Measurements from ENCODE around the gene GLI3.

DNA sequence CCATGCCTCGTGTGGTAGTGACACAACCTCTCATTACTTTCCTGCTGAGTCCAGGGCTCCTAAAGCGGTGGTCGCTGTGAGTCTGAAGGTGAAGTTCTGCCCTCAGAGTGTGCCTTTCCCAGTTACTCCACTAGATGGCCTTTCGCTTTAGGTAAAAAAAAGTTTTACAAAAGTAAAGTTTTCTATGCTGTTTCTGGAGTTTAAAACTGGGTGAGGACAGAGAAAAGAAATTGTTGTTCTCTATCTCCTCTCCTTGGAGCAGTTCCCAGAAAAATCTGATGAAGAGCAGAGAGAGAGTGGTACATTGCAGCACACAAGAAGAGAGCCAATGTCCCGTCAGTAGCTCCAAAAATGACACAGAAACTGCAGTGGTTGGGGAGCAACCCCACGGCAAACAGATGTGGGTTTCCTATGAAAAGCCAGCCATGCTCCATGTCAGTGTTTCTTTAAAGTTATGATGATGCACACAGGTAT, 257.1 kb downstream of the GLI3 start:
- TF ChIP-seq POLR2AphosphoS5 (IDR thresholded peaks at IDR 0.05; ENCODE audit: low read depth, low read length), result no peak
- TF ChIP-seq POLR2A (IDR thresholded peaks at IDR 0.05; ENCODE audit: low read depth, low read length), result no peak

Data from GM12892 (cell line).